Measurements from ENCODE around the gene MYL6B. TPM values are rescaled to one million over a fixed set of nuclear protein-coding genes. Genes with fewer than 3 reads are reported as not detected.

Gene MYL6B
- total RNA-seq, 1 experiment from 2014 or later = 153 TPM

DNA sequence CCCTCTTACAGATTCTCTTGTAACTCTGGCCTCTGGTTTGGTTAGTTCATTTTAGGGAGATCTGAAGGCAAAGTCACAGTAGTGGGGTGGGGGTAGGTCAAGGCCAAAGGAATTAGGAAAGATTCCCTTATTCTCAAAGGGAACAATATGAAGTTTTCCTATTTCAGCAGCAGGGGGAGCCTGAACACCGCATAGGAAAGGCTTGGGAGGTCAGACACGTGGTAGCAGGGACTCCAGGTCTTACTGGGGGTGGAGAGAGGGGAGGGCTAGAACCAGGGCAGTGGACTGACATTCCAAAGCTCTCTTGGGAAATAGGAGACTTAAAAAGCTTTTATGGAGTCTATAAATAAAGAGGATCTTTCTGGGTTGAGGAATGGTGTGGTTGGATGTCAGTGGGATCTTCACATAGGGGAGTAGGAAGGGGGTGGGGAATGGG is 33.0 kb upstream of the MYL6B start:
- ATAC-seq = peak; percentile 29
- Histone ChIP-seq H3K4me3 (ENCODE audit: low read length) (peak overlapping the region; percentile 96), H3K27me3 (ENCODE audit: low read length) (no peaks in the 10 kb centered on the region), H3K27ac (ENCODE audit: low read length) (peak overlapping the region; percentile 57), H3K36me3 (ENCODE audit: low read depth, low read length) (peaks cover 4% of the 10 kb centered on the region), H3K79me2 (ENCODE audit: low read length) (peaks cover 33% of the 10 kb centered on the region), H3K4me2 (ENCODE audit: low read length) (peak overlapping the region; percentile 94), H4K20me1 (ENCODE audit: low read length) (no peaks in the 10 kb centered on the region), H3K9me3 (ENCODE audit: low read length) (no peaks in the 10 kb centered on the region), H3F3A (ENCODE audit: low read length, unreplicated experiment) (peaks cover 8% of the 10 kb centered on the region), H3K4me1 (ENCODE audit: insufficient read depth, low read length) (peaks cover 33% of the 10 kb centered on the region), H2AFZ (ENCODE audit: low read length) (peak overlapping the region; percentile 32; the same call in 1 of the 2 replicates), H3K9ac (ENCODE audit: low read length) (peak overlapping the region; percentile 78), H3K9me2 (replicated peaks; ENCODE audit: low read length) (no peaks in the 10 kb centered on the region)
- DNase-seq = peak; percentile 89
- CTCF ChIA-PET = interaction anchor here (0.5 to 2.9 kb wide), 6 partner anchors 9 to 326 kb away, joined by 3 to 37 read pairs (median 8); partner anchors contain the start of genes ESYT1, PA2G4 and SMARCC2
- intact Hi-C loops (cut with micrococcal nuclease) = loop anchor here (1.0 to 5.0 kb wide), 5 partner anchors 38 to 105 kb away; partner anchors contain the start of genes MYL6, NABP2 and SMARCC2
- BruUV-seq (replicated peaks) = no TSS peak
- POLR2A ChIA-PET (ENCODE audit: unreplicated experiment) = interaction anchor here (0.5 kb wide), 1 partner anchor 191 kb away, joined by 3 read pairs; no protein-coding TSS in a partner anchor
- no peak for TF ChIP-seq EZH2 (IDR thresholded peaks at IDR 0.05; ENCODE audit: low read length, unreplicated experiment)
- TF ChIP-seq, protein P1, sequence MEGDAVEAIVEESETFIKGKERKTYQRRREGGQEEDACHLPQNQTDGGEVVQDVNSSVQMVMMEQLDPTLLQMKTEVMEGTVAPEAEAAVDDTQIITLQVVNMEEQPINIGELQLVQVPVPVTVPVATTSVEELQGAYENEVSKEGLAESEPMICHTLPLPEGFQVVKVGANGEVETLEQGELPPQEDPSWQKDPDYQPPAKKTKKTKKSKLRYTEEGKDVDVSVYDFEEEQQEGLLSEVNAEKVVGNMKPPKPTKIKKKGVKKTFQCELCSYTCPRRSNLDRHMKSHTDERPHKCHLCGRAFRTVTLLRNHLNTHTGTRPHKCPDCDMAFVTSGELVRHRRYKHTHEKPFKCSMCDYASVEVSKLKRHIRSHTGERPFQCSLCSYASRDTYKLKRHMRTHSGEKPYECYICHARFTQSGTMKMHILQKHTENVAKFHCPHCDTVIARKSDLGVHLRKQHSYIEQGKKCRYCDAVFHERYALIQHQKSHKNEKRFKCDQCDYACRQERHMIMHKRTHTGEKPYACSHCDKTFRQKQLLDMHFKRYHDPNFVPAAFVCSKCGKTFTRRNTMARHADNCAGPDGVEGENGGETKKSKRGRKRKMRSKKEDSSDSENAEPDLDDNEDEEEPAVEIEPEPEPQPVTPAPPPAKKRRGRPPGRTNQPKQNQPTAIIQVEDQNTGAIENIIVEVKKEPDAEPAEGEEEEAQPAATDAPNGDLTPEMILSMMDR (conservative IDR thresholded peaks at IDR 0.05; ENCODE audit: low read depth, low read length) = peak; percentile 93

DNA sequence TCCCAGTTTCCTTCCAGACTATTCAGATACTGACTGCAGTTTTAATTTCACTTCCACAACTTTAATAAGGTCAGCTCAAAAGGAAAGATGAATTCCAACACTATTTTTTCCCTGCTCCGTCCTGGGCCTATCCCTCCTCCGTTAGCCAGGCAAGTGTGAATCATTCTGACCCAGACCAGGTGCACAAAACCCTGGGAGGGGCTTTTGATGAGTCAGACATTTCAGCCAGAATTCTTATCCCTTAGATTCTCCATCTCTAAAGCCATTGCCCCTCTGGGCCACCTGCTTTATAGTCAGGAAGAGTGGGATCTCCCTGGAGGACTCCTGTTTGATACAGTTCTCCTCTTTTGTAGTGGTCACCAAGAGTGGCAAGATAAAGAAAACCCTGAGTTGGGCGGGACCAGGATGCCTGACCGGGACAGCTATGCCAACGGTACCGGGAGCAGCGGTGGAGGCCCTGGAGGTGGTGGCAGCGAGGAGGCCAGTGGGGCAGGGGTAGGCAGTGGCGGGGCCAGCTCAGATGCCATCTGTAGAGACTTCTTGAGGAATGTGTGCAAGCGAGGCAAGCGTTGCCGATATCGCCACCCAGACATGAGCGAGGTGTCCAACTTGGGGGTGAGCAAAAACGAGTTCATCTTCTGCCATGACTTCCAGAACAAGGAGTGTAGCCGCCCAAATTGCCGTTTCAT is 32.1 kb upstream of the MYL6B start:
- Histone ChIP-seq H3K79me2 (ENCODE audit: low read length) (peaks cover 33% of the 10 kb centered on the region), H3K27me3 (ENCODE audit: low read length) (no peaks in the 10 kb centered on the region), H3K27ac (ENCODE audit: low read length) (peak overlapping the region; percentile 27), H3K9me3 (ENCODE audit: low read length) (no peaks in the 10 kb centered on the region), H3K4me3 (ENCODE audit: low read length) (peak overlapping the region; percentile 96), H2AFZ (ENCODE audit: low read length) (no peak overlapping the region; the same call in 1 of the 2 replicates), H4K20me1 (ENCODE audit: low read length) (no peaks in the 10 kb centered on the region), H3K9ac (ENCODE audit: low read length) (peak overlapping the region; percentile 78), H3K4me1 (ENCODE audit: insufficient read depth, low read length) (peaks cover 29% of the 10 kb centered on the region), H3F3A (ENCODE audit: low read length, unreplicated experiment) (peaks cover 8% of the 10 kb centered on the region), H3K9me2 (replicated peaks; ENCODE audit: low read length) (no peaks in the 10 kb centered on the region), H3K4me2 (ENCODE audit: low read length) (peak overlapping the region; percentile 94), H3K36me3 (ENCODE audit: low read depth, low read length) (peaks cover 4% of the 10 kb centered on the region)
- ChIA-PET CTCF (interaction anchor here (0.5 to 2.9 kb wide), 5 partner anchors 8 to 327 kb away, joined by 3 to 37 read pairs (median 7); partner anchors contain the start of genes ESYT1 and SMARCC2), POLR2A (ENCODE audit: unreplicated experiment) (no interaction called here)
- peak; percentile 73 for DNase-seq
- intact Hi-C loops (cut with micrococcal nuclease) = no loop called here
- no TSS peak for BruUV-seq (replicated peaks)
- ATAC-seq = no peak
- TF ChIP-seq EZH2 (IDR thresholded peaks at IDR 0.05; ENCODE audit: low read length, unreplicated experiment) (no peak), EZH2phosphoT487 (IDR thresholded peaks at IDR 0.05; ENCODE audit: borderline replicate concordance, low read length) (no peak)
- TF ChIP-seq, protein P1 (conservative IDR thresholded peaks at IDR 0.05; ENCODE audit: low read depth, low read length) = no peak
